K562 (cell line): Measurements from ENCODE around the gene CLVS2. TPM values are rescaled to one million over a fixed set of nuclear protein-coding genes. Genes with fewer than 3 reads are reported as not detected.

Experiments
- ATAC-seq: fragments of 200-7000 bp; cut with Tn5 transposase; 3 replicates; pipeline ENCODE4 v1.9.1; 2020; ENCODE audit warnings: moderate library complexity
- BruUV-seq: library from RNA; stranded (reverse); fragments of 400-500 nt; replicated peaks from 2 replicates; lab custom pipeline; 2021; lab: Mats Ljungman, UMichigan
- CTCF ChIA-PET: fragments of 300-600 bp; formaldehyde crosslinking; extraction: SDS; loops from one replicate; lab custom pipeline; 2021; ENCODE audit warnings: low intra/inter-chr PET ratio; lab: Yijun Ruan, JAX
- POLR2A ChIA-PET: fragments of 300-600, 350-650 bp; sonication (Branson Sonifier 250); formaldehyde crosslinking; extraction: SDS; loops from one replicate; lab custom pipeline; 2021; ENCODE audit warnings: antibody characterized with exemption, inconsistent platforms; lab: Yijun Ruan, JAX
- DNase-seq, 4 experiments: peaks; one replicate each; pipeline versions ENCODE4 v3.0.0 to v3.0.0-alpha.2; 2011 to 2018; ENCODE audit warnings: low spot score in 3 of 4, mixed read lengths in 3 of 4; ENCODE audit errors: extremely low read depth in 1 of 4
- FAIRE-seq: peaks from 2 replicates; lab custom pipeline; 2011; peaks lifted over from hg19 to GRCh38; lab: Jason Lieb, UNC
- H2AFZ ChIP-seq: 2 replicates; pipeline ENCODE4 v1.6.0; 2011; ENCODE audit warnings: low read depth, low read length, control low read depth, inconsistent platforms
- H3K27ac ChIP-seq: fragments of 200-600 bp; 3 replicates; pipeline ENCODE4 v1.8.0; 2011; ENCODE audit warnings: low read depth, mild to moderate bottlenecking, control low read depth, inconsistent platforms, low read length, moderate library complexity, mixed read lengths; ENCODE audit errors: extremely low read depth
- H3K27me3 ChIP-seq, 2 experiments: fragments of 300-600 bp in 1 of 2; 2 replicates in 1 of 2; 3 replicates in 1 of 2; pipeline versions ENCODE4 v1.6.0 to v1.8.0; 2011; ENCODE audit warnings: inconsistent platforms in 2 of 2, low read length in 2 of 2, mild to moderate bottlenecking in 1 of 2, mixed read lengths in 1 of 2, moderate library complexity in 1 of 2; ENCODE audit not compliant: control insufficient read depth in 2 of 2, insufficient read depth in 2 of 2
- H3K36me3 ChIP-seq: fragments of 300-600 bp; 3 replicates; pipeline ENCODE4 v1.8.0; 2011; ENCODE audit warnings: mild to moderate bottlenecking, low read length, inconsistent platforms; ENCODE audit not compliant: control insufficient read depth, insufficient read depth
- H3K4me1 ChIP-seq, 2 experiments: fragments of 200-600 bp in 1 of 2; replicated peaks in 1 of 2; 2 replicates in 1 of 2; 3 replicates in 1 of 2; pipeline versions ENCODE4 v1.5.1 to v1.8.0; 2011; ENCODE audit warnings: inconsistent platforms in 2 of 2, low read length in 2 of 2, mild to moderate bottlenecking in 1 of 2, mixed read lengths in 1 of 2, moderate library complexity in 1 of 2; ENCODE audit not compliant: control insufficient read depth in 2 of 2, insufficient read depth in 2 of 2
- H3K4me2 ChIP-seq: 2 replicates; pipeline ENCODE4 v1.6.1; 2011; ENCODE audit warnings: low read length, control low read depth, inconsistent platforms, mixed read lengths; ENCODE audit not compliant: insufficient read depth
- H3K4me3 ChIP-seq: fragments of 200-600 bp; sonication (generic), shearing (Covaris generic); 2 replicates; pipeline ENCODE4 v1.5.1; 2016; ENCODE audit warnings: control low read depth, inconsistent platforms
- H3K79me2 ChIP-seq: fragments of 200-600 bp; 3 replicates; pipeline ENCODE4 v1.8.0; 2011; ENCODE audit warnings: low read length, inconsistent platforms; ENCODE audit not compliant: control insufficient read depth, insufficient read depth
- H3K9ac ChIP-seq, 2 experiments: 2 replicates each; pipeline versions ENCODE4 v1.6.0 to v1.6.1; 2011; ENCODE audit warnings: low read depth in 2 of 2, low read length in 2 of 2, control low read depth in 1 of 2, inconsistent platforms in 1 of 2, mild to moderate bottlenecking in 1 of 2, mixed read lengths in 1 of 2; ENCODE audit not compliant: insufficient read depth in 1 of 2
- H3K9me1 ChIP-seq: one replicate; pipeline ENCODE4 v1.6.0; 2011; ENCODE audit warnings: inconsistent platforms, mild to moderate bottlenecking, low read length, moderate library complexity; ENCODE audit not compliant: control insufficient read depth, insufficient read depth
- H3K9me3 ChIP-seq: replicated peaks from 2 replicates; pipeline ENCODE4 v1.5.1; 2011; ENCODE audit warnings: low read depth, low read length, inconsistent platforms; ENCODE audit not compliant: control insufficient read depth, insufficient read depth
- H4K20me1 ChIP-seq: replicated peaks from 2 replicates; pipeline ENCODE4 v1.6.1; 2011; ENCODE audit warnings: low read length, inconsistent platforms, mixed read lengths; ENCODE audit not compliant: control insufficient read depth, insufficient read depth
- BMI1 ChIP-seq: fragments of 150-350 bp; IDR thresholded peaks from 2 replicates; pipeline ENCODE4 v1.6.1; 2014; ENCODE audit warnings: low read length
- NELFE ChIP-seq: IDR thresholded peaks from 2 replicates; pipeline ENCODE4 v1.6.1; 2011; ENCODE audit warnings: mild to moderate bottlenecking; ENCODE audit not compliant: insufficient read depth, insufficient read length
- PHF21A ChIP-seq: fragments of 450-650 bp; IDR thresholded peaks from 2 replicates; pipeline ENCODE4 v1.6.1; 2017; ENCODE audit warnings: low read depth, borderline replicate concordance
- ZNF224 ChIP-seq: sonication (generic); formaldehyde crosslinking; IDR thresholded peaks from 2 replicates; pipeline ENCODE4 v1.8.0; 2022; ENCODE audit warnings: mild to moderate bottlenecking, missing genetic modification reagents
- WGBS: fragments of 100-300 bp; shearing (Covaris generic); methylation state at CpG from one replicate; pipeline ENCODE4 v1.1.6; 2016; ENCODE audit warnings: low coverage, mixed read lengths; ENCODE audit not compliant: insufficient coverage; ENCODE audit errors: missing lambda C conversion rate; 5-methylcytosine and 5-hydroxymethylcytosine counted together
- in situ Hi-C: fragments of 300-500 bp; cut with MboI; formaldehyde crosslinking; loops from 4 replicates; pipeline ENCODE4 v1.15.0; 2018; ENCODE audit warnings: inconsistent platforms, mixed read lengths
- intact Hi-C: fragments of 100-400 bp; cut with micrococcal nuclease; formaldehyde crosslinking; loops from 2 replicates; pipeline ENCODE4 v1.14.2; 2022
- polyA plus RNA-seq, 8 experiments: library from polyadenylated mRNA; depleted of rRNA in 4 of 8; stranded (reverse) in 5 of 8; unstranded in 3 of 8; fragments of >200 nt; fragmentation: Nextera tagmentation in 2 of 8; fragmentation: Illumina TruSeq in 1 of 8; extraction: Ambion mirVana in 2 of 8; extraction: Trizol in 1 of 8; gene quantifications; 2 replicates each; pipeline versions ENCODE4 v1.2.1 to v1.2.3, GENCODE V29; 2011 to 2014; ENCODE audit warnings: inconsistent platforms in 1 of 8, missing spikeins in 1 of 8
- total RNA-seq, 7 experiments: library from RNA; depleted of rRNA in 6 of 7; stranded (reverse); fragments of >200 nt in 6 of 7; fragmentation: Illumina TruSeq in 2 of 7; extraction: Trizol in 2 of 7; gene quantifications; 2 replicates each; pipeline versions ENCODE4 v1.2.1 to v1.2.3, GENCODE V29; 2011 to 2021; ENCODE audit warnings: low replicate concordance in 1 of 7
- TF ChIP-seq, protein P1 (sequence below): fragments of 450-650 bp; formaldehyde crosslinking; conservative IDR thresholded peaks from 2 replicates; pipeline ENCODE4 v1.4.0; 2022; ENCODE audit warnings: mild to moderate bottlenecking, missing genetic modification characterization
- TF ChIP-seq, protein P2 (sequence below): fragments of 250-450 bp; sonication (Bioruptor Pico); IDR thresholded peaks from 2 replicates; pipeline ENCODE4 v1.5.1; 2021; ENCODE audit warnings: mild to moderate bottlenecking

Gene CLVS2
- total and polyA plus RNA-seq, 9 of the 15 experiments (the other 6 are each of a cell fraction or from before 2014, with no cell fraction given): 0.01 to 0.36 (median 0.03) TPM; not detected in 3

DNA sequence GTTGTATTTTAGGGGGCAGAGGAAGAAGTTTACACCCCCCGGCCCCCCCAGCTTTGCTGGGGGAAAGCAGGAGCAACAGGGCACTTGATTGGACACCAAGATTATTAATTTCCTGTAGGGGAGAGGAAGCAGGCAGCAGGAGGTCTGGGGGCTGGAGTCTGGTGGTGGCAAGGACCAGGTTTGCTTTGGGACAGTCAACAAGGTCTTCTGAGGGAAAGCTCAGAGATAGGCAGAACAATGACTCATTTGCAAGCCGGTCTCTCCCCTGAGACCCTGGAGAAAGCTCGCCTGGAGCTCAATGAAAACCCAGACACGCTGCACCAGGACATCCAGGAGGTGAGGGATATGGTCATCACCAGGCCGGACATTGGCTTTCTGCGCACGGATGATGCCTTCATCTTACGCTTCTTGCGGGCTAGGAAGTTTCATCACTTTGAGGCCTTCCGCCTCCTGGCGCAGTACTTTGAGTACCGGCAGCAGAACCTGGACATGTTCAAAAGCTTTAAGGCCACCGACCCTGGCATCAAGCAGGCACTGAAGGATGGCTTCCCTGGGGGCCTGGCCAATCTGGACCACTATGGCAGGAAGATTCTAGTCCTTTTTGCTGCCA lies 1.6 kb downstream of the CLVS2 start:
- no TSS peak for BruUV-seq
- ChIA-PET POLR2A (no interaction called here), CTCF (no interaction called here)
- in situ Hi-C loops (no loop called here), intact Hi-C loops (loop anchor here (10.0 kb wide), 1 partner anchor 133 kb away; no protein-coding TSS in a partner anchor)
- Histone ChIP-seq H3K9me1 (no peaks in the 10 kb centered on the region), H3K9ac (no peak overlapping the region), H2AFZ (no peak overlapping the region), H3K36me3 (no peaks in the 10 kb centered on the region), H3K4me1 (peaks cover 0 to 9% of the 10 kb centered on the region in 2 experiments; a peak in 2 of 5 replicates), H3K9me3 (no peaks in the 10 kb centered on the region), H3K27me3 (no peaks in the 10 kb centered on the region), H3K4me3 (no peak overlapping the region), H3K79me2 (no peaks in the 10 kb centered on the region), H4K20me1 (no peaks in the 10 kb centered on the region), H3K4me2 (no peak overlapping the region), H3K27ac (no peak overlapping the region)
- WGBS: 19% methylated on average over 13 of the region's 13 CpGs
- FAIRE-seq (no peak), ATAC-seq (no peak), DNase-seq (no peak)
- TF ChIP-seq NELFE (no peak), BMI1 (no peak), ZNF224 (no peak), PHF21A (no peak)
- TF ChIP-seq, protein P1, sequence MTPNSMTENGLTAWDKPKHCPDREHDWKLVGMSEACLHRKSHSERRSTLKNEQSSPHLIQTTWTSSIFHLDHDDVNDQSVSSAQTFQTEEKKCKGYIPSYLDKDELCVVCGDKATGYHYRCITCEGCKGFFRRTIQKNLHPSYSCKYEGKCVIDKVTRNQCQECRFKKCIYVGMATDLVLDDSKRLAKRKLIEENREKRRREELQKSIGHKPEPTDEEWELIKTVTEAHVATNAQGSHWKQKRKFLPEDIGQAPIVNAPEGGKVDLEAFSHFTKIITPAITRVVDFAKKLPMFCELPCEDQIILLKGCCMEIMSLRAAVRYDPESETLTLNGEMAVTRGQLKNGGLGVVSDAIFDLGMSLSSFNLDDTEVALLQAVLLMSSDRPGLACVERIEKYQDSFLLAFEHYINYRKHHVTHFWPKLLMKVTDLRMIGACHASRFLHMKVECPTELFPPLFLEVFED (CRISPR knock-in tag): no peak
- TF ChIP-seq, protein P2, sequence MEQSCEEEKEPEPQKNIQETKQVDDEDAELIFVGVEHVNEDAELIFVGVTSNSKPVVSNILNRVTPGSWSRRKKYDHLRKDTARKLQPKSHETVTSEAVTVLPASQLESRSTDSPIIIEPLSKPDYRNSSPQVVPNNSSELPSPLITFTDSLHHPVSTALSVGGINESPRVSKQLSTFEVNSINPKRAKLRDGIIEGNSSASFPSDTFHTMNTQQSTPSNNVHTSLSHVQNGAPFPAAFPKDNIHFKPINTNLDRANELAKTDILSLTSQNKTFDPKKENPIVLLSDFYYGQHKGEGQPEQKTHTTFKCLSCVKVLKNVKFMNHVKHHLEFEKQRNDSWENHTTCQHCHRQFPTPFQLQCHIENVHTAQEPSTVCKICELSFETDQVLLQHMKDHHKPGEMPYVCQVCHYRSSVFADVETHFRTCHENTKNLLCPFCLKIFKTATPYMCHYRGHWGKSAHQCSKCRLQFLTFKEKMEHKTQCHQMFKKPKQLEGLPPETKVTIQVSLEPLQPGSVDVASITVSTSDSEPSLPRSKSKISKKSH (CRISPR knock-in tag): no peak
